Activated naive CD4-positive, alpha-beta T cell treated with anti-CD3 and anti-CD28 coated beads for 36 hours (primary cell): ENCODE data around the gene GPN3. TPM values are rescaled to one million over a fixed set of nuclear protein-coding genes. Genes with fewer than 3 reads are reported as not detected.
"Not testable (repeated sequence)": the region's sequence is repeated elsewhere in the genome, so short reads cannot be mapped to it uniquely, and the experiment has no call there.

ENCODE experiments used
- CTCF ChIA-PET: fragments of 350-600 bp; sonication (Branson Sonifier 250); formaldehyde crosslinking; loops from one replicate; lab custom pipeline; 2021; ENCODE audit warnings: antibody characterized with exemption; lab: Charles Lee
- DNase-seq: peaks from one replicate; pipeline ENCODE4 v3.0.0-alpha.2; 2020
- H3K27ac Mint-ChIP-seq: one replicate; pipeline ENCODE4 v1.8.0; 2021; ENCODE audit warnings: mild to moderate bottlenecking, mixed read lengths
- H3K27me3 Mint-ChIP-seq: one replicate; pipeline ENCODE4 v1.8.0; 2021; ENCODE audit warnings: low read depth, mixed read lengths
- H3K36me3 Mint-ChIP-seq: one replicate; pipeline ENCODE4 v1.8.0; 2021; ENCODE audit warnings: low read depth, mixed read lengths
- H3K4me1 Mint-ChIP-seq: one replicate; pipeline ENCODE4 v1.8.0; 2021; ENCODE audit warnings: low read depth, mixed read lengths
- H3K4me3 Mint-ChIP-seq: one replicate; pipeline ENCODE4 v1.8.0; 2021; ENCODE audit warnings: mild to moderate bottlenecking, moderate library complexity, mixed read lengths
- H3K9me3 Mint-ChIP-seq: one replicate; pipeline ENCODE4 v1.8.0; 2021; ENCODE audit warnings: mixed read lengths
- intact Hi-C: fragments of 100-400 bp; cut with micrococcal nuclease; formaldehyde crosslinking; loops from one replicate; pipeline ENCODE4 v1.15.1; 2023
- total RNA-seq, 2 experiments: library from RNA; stranded (reverse); gene quantifications; one replicate each; pipeline ENCODE4 v1.2.3, GENCODE V29; 2021

GPN3 gene
- total RNA-seq, 2 experiments from 2014 or later, result 58.2 to 59.8 TPM

GRCh38 chr12:110475426-110475825 lies 7.4 kb upstream of the GPN3 start:
- intact Hi-C loops, result no loop called here
- peaks cover 22% of the 10 kb centered on the region for H3K36me3 Mint-ChIP-seq
- no peak overlapping the region for H3K27ac Mint-ChIP-seq

GRCh38 chr12:110467847-110468213 lies 227 bp downstream of the GPN3 start:
- Mint-ChIP-seq H3K4me3 (peak overlapping the region; percentile 98), H3K27me3 (no peaks in the 10 kb centered on the region), H3K27ac (peak overlapping the region; percentile 96), H3K4me1 (peaks cover 41% of the 10 kb centered on the region), H3K9me3 (no peaks in the 10 kb centered on the region), H3K36me3 (peaks cover 20% of the 10 kb centered on the region)
- CTCF ChIA-PET, result interaction anchor here (1.0 to 2.5 kb wide), 8 partner anchors 9 to 175 kb away, joined by 3 to 36 read pairs (median 6); partner anchors contain the start of genes ARPC3, RAD9B and VPS29
- intact Hi-C loops, result loop anchor here (1.0 to 5.0 kb wide), 11 partner anchors 18 to 419 kb away; partner anchors contain the start of genes ANAPC7, ARPC3, IFT81 and PPTC7
- DNase-seq, result no peak

More at GRCh38 chr12:110475426-110475825, 7.4 kb upstream of the GPN3 start:
- no peak for DNase-seq
- Mint-ChIP-seq H3K27me3 (no peaks in the 10 kb centered on the region), H3K4me1 (peaks cover 14% of the 10 kb centered on the region), H3K9me3 (no peaks in the 10 kb centered on the region), H3K4me3 (no peak overlapping the region)
- CTCF ChIA-PET, result interaction anchor here (1.1 kb wide), 1 partner anchor 44 kb away, joined by 3 read pairs; no protein-coding TSS in a partner anchor

GRCh38 chr12:110466791-110467190 lies 1.3 kb downstream of the GPN3 start:
- Mint-ChIP-seq H3K36me3 (peaks cover 19% of the 10 kb centered on the region), H3K4me3 (peak overlapping the region; percentile 48), H3K9me3 (no peaks in the 10 kb centered on the region), H3K27me3 (no peaks in the 10 kb centered on the region), H3K4me1 (peaks cover 42% of the 10 kb centered on the region), H3K27ac (no peak overlapping the region)
- no peak for DNase-seq
- intact Hi-C loops, result loop anchor here (5.0 kb wide), 3 partner anchors 86 to 421 kb away; partner anchors contain the start of gene IFT81
- CTCF ChIA-PET, result interaction anchor here (0.9 to 1.5 kb wide), 3 partner anchors 15 to 135 kb away, joined by 3 to 6 read pairs (median 6); partner anchors contain the start of gene ARPC3

- H3K27me3 Mint-ChIP-seq, DNase-seq, H3K27ac Mint-ChIP-seq, H3K4me3 Mint-ChIP-seq, H3K9me3 Mint-ChIP-seq: not testable (repeated sequence)
- H3K36me3 Mint-ChIP-seq, result peaks cover 12% of the 10 kb centered on the region
- intact Hi-C loops, result loop anchor here (5.0 kb wide), 3 partner anchors 87 to 422 kb away; partner anchors contain the start of gene IFT81
- CTCF ChIA-PET, result interaction anchor here (0.6 to 1.5 kb wide), 4 partner anchors 16 to 540 kb away, joined by 3 to 6 read pairs (median 4); partner anchors contain the start of gene ARPC3
- H3K4me1 Mint-ChIP-seq, result peaks cover 39% of the 10 kb centered on the region
Observed at GRCh38 chr12:110465765-110466164, 2.3 kb downstream of the GPN3 start.

- H3K27ac Mint-ChIP-seq, result no peak overlapping the region
- no peak for DNase-seq
- peaks cover 32% of the 10 kb centered on the region for H3K4me1 Mint-ChIP-seq
- intact Hi-C loops, result loop anchor here (5.0 kb wide), 3 partner anchors 87 to 422 kb away; partner anchors contain the start of gene IFT81
- no peaks in the 10 kb centered on the region for H3K27me3 Mint-ChIP-seq
- CTCF ChIA-PET, result no interaction called here
- peaks cover 11% of the 10 kb centered on the region for H3K36me3 Mint-ChIP-seq
- H3K4me3 Mint-ChIP-seq, result no peak overlapping the region
- H3K9me3 Mint-ChIP-seq, result no peaks in the 10 kb centered on the region
Observed at GRCh38 chr12:110465024-110465423, 3.0 kb downstream of the GPN3 start.

- H3K27me3 Mint-ChIP-seq, H3K4me3 Mint-ChIP-seq, H3K27ac Mint-ChIP-seq, H3K4me1 Mint-ChIP-seq, H3K9me3 Mint-ChIP-seq, DNase-seq, intact Hi-C loops: not testable (repeated sequence)
- H3K36me3 Mint-ChIP-seq, result peaks cover 15% of the 10 kb centered on the region
- CTCF ChIA-PET, result interaction anchor here (0.6 to 0.7 kb wide), 3 partner anchors 8 to 435 kb away, joined by 3 to 5 read pairs (median 3); no protein-coding TSS in a partner anchor
Observed at GRCh38 chr12:110461189-110461588, 6.9 kb downstream of the GPN3 start.

GRCh38 chr12:110458756-110459155 lies 9.3 kb downstream of the GPN3 start:
- no peak for DNase-seq
- no peaks in the 10 kb centered on the region for H3K9me3 Mint-ChIP-seq
- intact Hi-C loops, result no loop called here
- no peak overlapping the region for H3K4me3 Mint-ChIP-seq
- H3K27ac Mint-ChIP-seq, result no peak overlapping the region
- peaks cover 4% of the 10 kb centered on the region for H3K4me1 Mint-ChIP-seq
- no peaks in the 10 kb centered on the region for H3K27me3 Mint-ChIP-seq
- CTCF ChIA-PET, result interaction anchor here (0.6 to 1.4 kb wide), 3 partner anchors 10 to 1892 kb away, joined by 3 to 6 read pairs (median 4); partner anchors contain the start of genes FAM216A and GPN3
- peaks cover 15% of the 10 kb centered on the region for H3K36me3 Mint-ChIP-seq

GRCh38 chr12:110453569-110454296 lies 14.3 kb downstream of the GPN3 start:
- Mint-ChIP-seq H3K36me3 (peaks cover 27% of the 10 kb centered on the region), H3K4me3 (no peak overlapping the region), H3K9me3 (no peaks in the 10 kb centered on the region), H3K4me1 (peaks cover 16% of the 10 kb centered on the region), H3K27ac (no peak overlapping the region), H3K27me3 (no peaks in the 10 kb centered on the region)
- CTCF ChIA-PET, result interaction anchor here (0.9 to 5.6 kb wide), 4 partner anchors 15 to 149 kb away, joined by 3 to 30 read pairs (median 11); partner anchors contain the start of genes FAM216A and GPN3
- DNase-seq, result no peak
- intact Hi-C loops, result loop anchor here (5.0 kb wide), 1 partner anchor 171 kb away; the partner anchor contains the start of gene ATP2A2

- no peaks in the 10 kb centered on the region for H3K9me3 Mint-ChIP-seq
- peak overlapping the region; percentile 100 for H3K27ac Mint-ChIP-seq
- peaks cover 32% of the 10 kb centered on the region for H3K4me1 Mint-ChIP-seq
- intact Hi-C loops, result loop anchor here (2.0 to 5.0 kb wide), 2 partner anchors 62 to 169 kb away; partner anchors contain the start of gene ATP2A2
- H3K36me3 Mint-ChIP-seq, result peaks cover 29% of the 10 kb centered on the region
- peak overlapping the region; percentile 100 for H3K4me3 Mint-ChIP-seq
- no peak for DNase-seq
- H3K27me3 Mint-ChIP-seq, result no peaks in the 10 kb centered on the region
- CTCF ChIA-PET, result interaction anchor here (1.0 to 5.6 kb wide), 9 partner anchors 15 to 156 kb away, joined by 4 to 50 read pairs (median 6); partner anchors contain the start of genes FAM216A and GPN3
Observed at GRCh38 chr12:110451263-110451662, 16.8 kb downstream of the GPN3 start.

- H3K36me3 Mint-ChIP-seq, result peaks cover 31% of the 10 kb centered on the region
- H3K4me3 Mint-ChIP-seq, result peak within 1 kb of the TSS; percentile 100
- H3K4me1 Mint-ChIP-seq, result peaks cover 38% of the 10 kb centered on the region
- intact Hi-C loops, result loop anchor here (1.0 to 5.0 kb wide), 10 partner anchors 18 to 438 kb away; partner anchors contain the start of genes ANAPC7, ATP2A2, FAM216A and GPN3
- CTCF ChIA-PET, result interaction anchor here (0.6 to 5.6 kb wide), 23 partner anchors 10 to 426 kb away, joined by 3 to 50 read pairs (median 4); partner anchors contain the start of genes FAM216A and GPN3
- no peaks in the 10 kb centered on the region for H3K27me3 Mint-ChIP-seq
- peak within 1 kb of the TSS; percentile 100 for H3K27ac Mint-ChIP-seq
- peak; percentile 98 for DNase-seq
- no peaks in the 10 kb centered on the region for H3K9me3 Mint-ChIP-seq
Observed at GRCh38 chr12:110449799-110450497, 18.1 kb downstream of the GPN3 start, which contains the start of gene ARPC3. ARPC3 (minus strand) TSS chr12:110450337; CDS start chr12:110450260, 77 bp downstream.

- Mint-ChIP-seq H3K27ac (no peak overlapping the region), H3K4me3 (no peak overlapping the region), H3K9me3 (no peaks in the 10 kb centered on the region)
Observed at GRCh38 chr12:110444455-110444854, 23.6 kb downstream of the GPN3 start.

More at GRCh38 chr12:110444455-110444854, 23.6 kb downstream of the GPN3 start:
- no peak for DNase-seq
- H3K36me3 Mint-ChIP-seq, result peaks cover 24% of the 10 kb centered on the region
- H3K27me3 Mint-ChIP-seq, result no peaks in the 10 kb centered on the region
- intact Hi-C loops, result no loop called here
- CTCF ChIA-PET, result no interaction called here
- H3K4me1 Mint-ChIP-seq, result peaks cover 32% of the 10 kb centered on the region
